GM19238 (cell line): Measurements from ENCODE around the gene NBAS.
A peak's percentile ranks its signal among the peaks of the same experiment; 100 is the strongest.
"Not testable (repeated sequence)": the region's sequence is repeated elsewhere in the genome, so short reads cannot be mapped to it uniquely, and the experiment has no call there.

Source experiments
- DNase-seq: peaks from one replicate; pipeline ENCODE4 v3.0.0; 2011; ENCODE audit warnings: low spot score; ENCODE audit not compliant: insufficient read length

Gene NBAS

GRCh38 chr2:15363734-15364133 lies 197.4 kb downstream of the NBAS start:
- no peak for DNase-seq

- no peak for DNase-seq
These were observed 198.0 kb downstream of the NBAS start for GRCh38 chr2:15363142-15363541.

GRCh38 chr2:15359716-15360531 lies 201.2 kb downstream of the NBAS start:
- no peak for DNase-seq

- DNase-seq: no peak
These were observed 203.2 kb downstream of the NBAS start for GRCh38 chr2:15357922-15358321.

- no peak for DNase-seq
These were observed 203.9 kb downstream of the NBAS start for GRCh38 chr2:15357186-15357585.

GRCh38 chr2:15355386-15355785 lies 205.7 kb downstream of the NBAS start:
- no peak for DNase-seq

GRCh38 chr2:15354596-15355366 lies 206.4 kb downstream of the NBAS start:
- DNase-seq: no peak

- DNase-seq: no peak
These were observed 208.8 kb downstream of the NBAS start for GRCh38 chr2:15352363-15352762.

GRCh38 chr2:15348636-15349035 lies 212.5 kb downstream of the NBAS start:
- DNase-seq: no peak

GRCh38 chr2:15348045-15348444 lies 213.1 kb downstream of the NBAS start:
- DNase-seq: no peak

GRCh38 chr2:15346624-15347023 lies 214.5 kb downstream of the NBAS start:
- no peak for DNase-seq

- no peak for DNase-seq
These were observed 223.0 kb downstream of the NBAS start for GRCh38 chr2:15337996-15338666.

- no peak for DNase-seq
These were observed 226.3 kb downstream of the NBAS start for GRCh38 chr2:15334644-15335326.

- no peak for DNase-seq
These were observed 229.3 kb downstream of the NBAS start for GRCh38 chr2:15331787-15332186.

- no peak for DNase-seq
These were observed 235.8 kb downstream of the NBAS start for GRCh38 chr2:15325296-15325695.

GRCh38 chr2:15323227-15323626 lies 237.9 kb downstream of the NBAS start:
- DNase-seq: no peak

GRCh38 chr2:15321481-15321880 lies 239.7 kb downstream of the NBAS start:
- DNase-seq: not testable (repeated sequence)

GRCh38 chr2:15316370-15316814 lies 244.7 kb downstream of the NBAS start:
- no peak for DNase-seq

- no peak for DNase-seq
These were observed 245.7 kb downstream of the NBAS start for GRCh38 chr2:15315411-15315810.

GRCh38 chr2:15313657-15314056 lies 247.5 kb downstream of the NBAS start:
- DNase-seq: peak; percentile 10

GRCh38 chr2:15311926-15312325 lies 249.2 kb downstream of the NBAS start:
- no peak for DNase-seq
